ENCODE data around the gene ZC3H4.

The ZC3H4 gene

DNA sequence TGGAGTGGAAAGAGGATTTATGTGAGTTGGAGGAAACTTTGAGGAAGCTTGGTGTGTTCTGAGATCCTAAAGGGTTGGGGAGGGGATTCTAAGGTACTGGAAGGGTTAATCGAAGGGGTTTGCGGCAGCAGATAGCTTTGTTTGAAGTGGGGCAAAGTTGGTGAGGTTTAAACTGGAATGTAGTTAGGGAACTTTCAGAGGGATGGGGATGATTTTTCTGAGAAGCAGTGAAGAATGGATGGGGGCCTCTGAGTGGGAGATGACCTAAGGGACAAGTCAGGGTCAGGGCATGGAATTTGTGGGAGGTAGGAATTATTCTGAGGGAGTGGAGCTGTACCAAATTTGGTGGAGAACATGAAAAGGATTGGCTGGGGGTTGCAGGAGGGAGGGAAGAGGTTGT is 21.0 kb upstream of the ZC3H4 start:
- DNase-seq (ENCODE audit: extremely low read depth in 1 of 2, low read depth in 1 of 2), result no peak

DNA sequence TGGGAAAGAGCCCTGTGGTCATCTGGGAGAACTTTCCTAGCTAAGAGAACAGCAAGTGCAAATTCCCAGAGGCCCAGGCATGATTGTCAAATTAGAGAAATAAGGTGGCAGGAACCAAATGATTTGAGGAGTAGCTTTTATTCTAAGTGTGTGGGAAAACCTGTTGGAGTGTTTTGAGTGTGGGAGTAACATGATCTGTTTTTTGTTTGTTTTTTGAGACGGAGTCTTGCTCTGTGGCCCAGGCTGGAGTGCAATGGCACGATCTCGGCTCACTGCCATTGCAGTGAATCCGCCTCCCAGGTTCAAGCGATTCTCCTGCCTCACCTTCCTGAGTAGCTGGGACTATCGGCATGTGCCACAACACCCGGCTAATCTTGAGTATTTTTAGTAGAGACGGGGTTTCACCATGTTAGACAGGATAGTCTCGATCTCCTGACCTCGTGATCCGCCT is 19.5 kb upstream of the ZC3H4 start:
- DNase-seq (ENCODE audit: extremely low read depth in 1 of 2, low read depth in 1 of 2), result no peak

GRCh38 chr19:47132194-47132852 is 18.7 kb upstream of the ZC3H4 start:
- no peak for DNase-seq (ENCODE audit: extremely low read depth in 1 of 2, low read depth in 1 of 2)

DNA sequence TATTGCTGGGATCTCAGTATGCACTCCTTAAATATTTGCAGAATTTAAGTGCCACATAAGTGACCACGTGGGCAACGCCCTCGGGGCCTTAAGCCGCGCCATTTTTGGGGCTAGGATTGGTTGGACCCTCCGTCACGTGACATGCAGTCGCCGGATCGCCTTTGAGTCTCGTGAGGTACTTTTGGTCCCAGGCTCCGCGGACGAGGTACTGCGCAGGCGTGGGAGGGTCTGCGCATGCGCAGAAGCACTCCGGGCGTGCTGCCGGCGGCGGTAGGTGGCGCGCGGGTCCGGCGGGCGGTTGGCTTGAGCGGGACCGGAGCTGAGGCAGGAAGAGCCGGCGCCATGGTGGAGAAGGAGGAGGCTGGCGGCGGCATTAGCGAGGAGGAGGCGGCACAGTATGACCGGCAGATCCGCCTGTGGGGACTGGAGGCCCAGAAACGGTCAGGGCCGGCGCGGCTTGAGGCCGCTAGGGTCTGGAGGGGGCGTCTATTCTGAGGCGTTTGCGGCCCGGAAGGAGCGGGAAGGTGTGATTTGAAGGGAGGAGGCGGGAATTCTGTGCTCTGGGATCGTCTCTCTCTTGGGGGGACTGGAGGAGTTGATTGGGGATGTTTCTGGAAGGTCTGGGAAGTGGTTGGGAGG is 17.1 kb upstream of the ZC3H4 start, which contains the start of gene SAE1:
TSS of gene SAE1 (plus strand) at position 247 of the 639 bp plus-strand sequence. CDS start at position 343, 96 bp downstream.
- peak; percentile 91 to 94 for DNase-seq (ENCODE audit: extremely low read depth in 1 of 2, low read depth in 1 of 2)

DNA sequence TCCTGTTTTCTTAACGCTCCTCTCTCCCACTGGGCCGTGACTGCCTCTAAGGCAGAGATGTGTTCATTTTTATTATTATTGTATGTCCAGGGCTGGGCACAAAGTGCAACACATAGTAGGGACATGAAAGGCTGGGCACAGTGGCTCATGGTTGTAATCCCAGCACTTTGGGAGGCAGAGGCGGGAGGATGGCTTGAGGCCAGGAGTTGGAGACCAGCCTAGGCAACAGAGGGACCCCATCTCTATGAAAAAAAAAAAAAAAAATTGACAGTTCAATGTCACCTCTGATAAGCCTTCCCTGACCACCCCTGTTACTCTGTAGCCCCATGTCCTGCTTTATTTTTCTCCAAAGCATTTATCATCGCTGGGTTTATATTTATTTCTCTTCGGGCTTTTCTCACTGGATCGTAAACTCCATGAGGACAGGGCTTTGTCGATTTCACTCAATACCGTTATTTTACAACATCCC is 16.6 kb upstream of the ZC3H4 start:
- DNase-seq (ENCODE audit: extremely low read depth in 1 of 2, low read depth in 1 of 2), result no peak

GRCh38 chr19:47129579-47129978 is 16.0 kb upstream of the ZC3H4 start:
- DNase-seq (ENCODE audit: extremely low read depth in 1 of 2, low read depth in 1 of 2), result no peak

DNA sequence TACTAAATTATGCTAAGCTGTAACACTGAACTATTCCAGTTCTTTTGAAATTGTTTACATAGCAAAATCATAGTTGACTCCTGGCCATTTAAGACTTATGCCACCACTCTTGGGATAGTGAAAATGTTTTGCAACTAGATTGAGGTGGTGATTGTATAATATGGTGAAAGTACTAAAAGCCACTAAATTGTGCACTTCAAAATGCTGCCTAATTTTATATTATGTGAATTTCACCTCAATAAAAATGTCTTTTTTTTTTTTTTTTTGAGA is 12.0 kb upstream of the ZC3H4 start:
- no peak for DNase-seq (ENCODE audit: extremely low read depth in 1 of 2, low read depth in 1 of 2)

GRCh38 chr19:47124937-47125668 is 11.5 kb upstream of the ZC3H4 start:
- DNase-seq (ENCODE audit: extremely low read depth in 1 of 2, low read depth in 1 of 2), result no peak

- no peak for DNase-seq (ENCODE audit: extremely low read depth in 1 of 2, low read depth in 1 of 2)
Measured at GRCh38 chr19:47123406-47123805, 9.8 kb upstream of the ZC3H4 start.

DNA sequence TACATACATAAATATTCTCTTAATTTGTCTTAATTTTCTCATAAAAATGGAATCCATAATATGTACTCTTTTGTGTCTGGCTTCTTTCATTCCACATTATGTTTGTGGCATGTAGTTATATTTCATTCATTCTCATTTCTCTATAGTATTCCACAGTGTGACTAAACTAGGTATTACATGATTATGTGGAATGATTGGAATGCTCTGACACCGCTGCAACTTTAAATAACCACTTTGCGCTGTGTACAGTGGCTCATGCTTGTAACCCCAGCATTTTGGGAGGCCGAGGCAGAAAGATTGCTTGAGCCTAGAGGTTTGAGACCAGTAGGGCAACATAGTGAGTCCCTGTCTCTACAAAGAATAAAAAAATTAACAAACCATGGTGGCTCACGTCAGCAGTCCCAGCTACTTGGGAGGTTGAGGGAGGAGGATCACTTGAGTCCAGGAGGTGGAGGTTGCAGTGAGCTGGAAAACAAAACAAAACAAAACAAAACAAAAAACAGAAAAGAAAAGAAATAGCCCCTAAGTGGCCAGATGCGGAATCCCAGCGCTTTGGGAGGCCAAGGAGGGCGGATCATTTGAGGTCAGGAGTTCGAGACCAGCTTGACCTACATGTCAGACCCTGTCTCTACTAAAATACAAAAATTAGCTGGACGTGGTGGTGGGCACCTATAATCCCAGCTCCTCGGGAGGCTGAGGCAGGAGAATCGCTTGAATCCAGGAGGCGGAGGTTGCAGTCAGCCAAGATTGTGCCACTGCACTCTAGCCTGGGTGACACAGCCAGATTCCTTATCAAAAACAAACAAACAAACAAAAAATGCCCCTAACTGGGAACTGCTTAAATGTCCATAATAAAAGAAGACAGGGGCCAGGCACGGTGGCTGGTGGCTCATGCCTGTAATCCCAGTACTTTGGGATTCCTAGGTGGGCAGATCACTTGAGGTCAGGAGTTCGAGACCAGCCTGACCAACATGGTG is 9.1 kb upstream of the ZC3H4 start:
- DNase-seq (ENCODE audit: extremely low read depth in 1 of 2, low read depth in 1 of 2), result no peak

DNA sequence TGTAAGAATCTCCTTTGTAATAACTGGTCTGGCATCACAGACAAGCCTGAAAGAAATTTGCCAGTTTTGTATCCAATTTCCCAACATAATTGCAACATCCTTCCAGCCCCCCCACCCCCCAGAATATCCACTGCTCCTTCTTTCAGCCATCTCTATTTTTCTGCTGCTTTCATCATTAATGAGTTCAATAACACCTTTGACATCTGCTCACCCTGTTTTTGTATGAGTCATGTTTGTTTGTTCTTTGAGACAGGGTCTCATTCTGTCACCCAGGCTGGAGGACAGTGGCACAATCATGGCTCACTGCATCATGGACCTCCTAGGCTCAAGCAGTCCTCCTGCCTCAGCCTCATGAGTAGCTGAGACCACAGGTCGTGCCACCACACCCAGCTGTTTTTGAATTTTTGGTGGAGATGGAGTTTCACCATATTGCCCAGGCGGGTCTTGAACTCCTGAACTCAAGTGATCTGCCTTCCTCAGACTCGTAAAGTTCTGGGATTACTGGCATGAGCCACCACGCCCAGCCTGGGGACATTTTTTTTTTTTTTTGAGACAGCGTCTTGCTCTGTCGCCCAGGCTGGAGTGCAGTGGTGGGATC is 7.0 kb upstream of the ZC3H4 start:
- no peak for DNase-seq (ENCODE audit: extremely low read depth in 1 of 2, low read depth in 1 of 2)

DNA sequence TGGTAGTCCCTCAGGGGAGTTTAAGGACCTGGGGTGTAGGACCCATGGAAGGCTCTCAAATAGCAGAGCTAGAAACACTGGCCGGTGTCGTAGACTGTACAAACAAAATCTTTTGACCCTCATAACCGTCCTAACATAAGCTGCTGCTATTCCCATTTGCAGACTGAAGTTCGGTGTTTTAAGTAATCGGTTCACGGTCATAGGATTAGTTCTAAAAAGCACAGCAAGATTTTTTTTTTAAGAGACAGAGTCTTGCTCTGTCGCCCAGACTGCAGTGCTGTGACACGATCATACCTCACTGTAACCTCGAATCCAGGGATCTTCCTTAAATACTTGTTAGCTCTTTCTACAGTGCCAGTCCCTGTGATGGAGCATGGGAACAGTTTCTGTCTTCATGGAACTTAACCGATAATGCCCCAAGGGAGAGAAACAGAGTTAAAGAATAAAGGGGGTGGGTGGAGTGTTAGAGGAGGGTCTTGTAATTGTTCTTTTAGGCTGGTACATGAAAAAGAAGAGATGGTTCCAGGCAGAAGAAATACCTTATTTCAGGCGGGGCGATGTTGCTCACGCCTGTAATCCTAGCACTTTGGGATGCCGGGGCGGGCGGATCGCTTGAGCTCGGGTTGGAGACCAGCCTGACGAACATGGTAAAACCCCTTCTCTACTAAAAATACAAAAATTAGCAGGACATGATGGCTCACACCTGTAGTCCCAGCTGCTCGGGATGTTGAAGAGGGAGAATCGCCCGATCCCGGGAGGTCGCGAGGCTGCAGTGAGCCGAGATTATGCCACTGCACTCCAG is 475 bp upstream of the ZC3H4 start:
- no peak for DNase-seq (ENCODE audit: extremely low read depth in 1 of 2, low read depth in 1 of 2)

DNA sequence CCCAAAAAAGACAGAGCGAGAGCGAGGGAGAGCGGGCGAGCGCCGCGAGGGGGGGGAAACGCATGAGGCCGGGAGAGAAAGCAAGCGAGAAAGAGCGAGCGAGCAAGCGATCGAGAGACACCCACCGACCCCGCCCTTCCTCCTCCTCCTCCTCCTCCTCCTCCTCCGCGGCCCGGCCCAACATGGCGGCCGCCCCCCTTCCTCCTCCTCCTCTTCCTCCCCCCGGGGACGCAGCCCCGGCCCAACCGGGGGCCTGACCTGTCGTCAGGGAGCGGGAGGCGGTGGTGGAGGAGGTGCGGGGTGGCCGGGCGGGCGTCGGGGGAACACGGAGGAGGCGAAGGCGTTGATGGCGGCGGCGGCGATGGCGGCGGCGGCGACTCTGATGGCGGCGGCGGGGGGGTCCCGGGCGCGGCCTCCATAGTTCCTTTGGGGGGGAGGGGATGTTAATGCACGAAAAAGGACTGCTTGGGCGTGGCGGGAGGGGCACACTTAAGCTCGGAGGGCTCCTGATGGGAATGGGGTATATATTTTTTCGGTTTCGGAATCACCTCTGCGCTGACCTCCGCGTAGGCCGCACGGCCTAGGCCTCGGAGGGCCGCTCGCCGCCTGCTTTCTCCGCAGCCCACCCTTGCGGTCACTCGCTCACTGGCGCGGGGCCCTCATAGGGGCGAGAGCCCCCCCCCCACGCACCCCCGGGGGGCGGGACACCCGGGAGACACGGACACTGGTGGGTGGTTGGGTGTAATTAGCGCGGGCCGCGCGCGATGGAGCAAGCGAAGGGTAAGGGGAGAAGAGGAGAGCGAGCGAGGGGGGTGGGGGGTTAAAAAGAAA is 1.2 kb downstream of the ZC3H4 start:
- DNase-seq (ENCODE audit: extremely low read depth in 1 of 2, low read depth in 1 of 2), result peak; percentile 68 to 86

- DNase-seq (ENCODE audit: extremely low read depth in 1 of 2, low read depth in 1 of 2), result no peak
Measured at GRCh38 chr19:47111682-47112165, 1.9 kb downstream of the ZC3H4 start.

DNA sequence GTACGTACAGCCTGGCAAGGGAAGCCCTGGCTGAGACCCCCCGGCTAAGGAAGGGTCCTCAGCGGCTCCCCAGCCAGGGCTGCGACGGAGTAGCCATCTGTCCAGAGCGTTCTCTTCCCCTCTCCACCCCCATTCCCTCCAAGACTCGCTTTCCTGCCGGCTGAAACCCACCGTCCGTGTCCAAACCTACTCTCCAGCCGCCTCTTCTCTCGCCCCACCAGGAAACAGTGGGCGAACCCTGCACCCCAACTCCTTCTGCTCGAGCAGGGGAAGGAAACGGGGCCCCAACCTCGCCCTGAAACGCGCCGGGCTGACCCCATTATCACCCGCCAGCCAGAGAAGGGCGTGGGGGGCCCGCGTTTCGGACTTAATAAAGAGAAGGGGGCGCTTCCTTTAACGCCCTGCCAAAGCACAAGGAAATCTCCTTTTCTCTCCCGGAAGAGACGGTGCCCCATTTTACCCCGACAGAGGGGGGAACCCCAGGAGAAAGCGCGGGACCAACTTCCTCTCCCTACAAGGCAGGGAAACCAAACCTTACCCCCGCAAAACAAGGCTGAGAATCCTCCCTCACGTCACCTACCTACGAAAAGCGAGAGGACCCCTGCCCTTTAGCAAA is 2.5 kb downstream of the ZC3H4 start:
- DNase-seq (ENCODE audit: extremely low read depth in 1 of 2, low read depth in 1 of 2), result no peak

DNA sequence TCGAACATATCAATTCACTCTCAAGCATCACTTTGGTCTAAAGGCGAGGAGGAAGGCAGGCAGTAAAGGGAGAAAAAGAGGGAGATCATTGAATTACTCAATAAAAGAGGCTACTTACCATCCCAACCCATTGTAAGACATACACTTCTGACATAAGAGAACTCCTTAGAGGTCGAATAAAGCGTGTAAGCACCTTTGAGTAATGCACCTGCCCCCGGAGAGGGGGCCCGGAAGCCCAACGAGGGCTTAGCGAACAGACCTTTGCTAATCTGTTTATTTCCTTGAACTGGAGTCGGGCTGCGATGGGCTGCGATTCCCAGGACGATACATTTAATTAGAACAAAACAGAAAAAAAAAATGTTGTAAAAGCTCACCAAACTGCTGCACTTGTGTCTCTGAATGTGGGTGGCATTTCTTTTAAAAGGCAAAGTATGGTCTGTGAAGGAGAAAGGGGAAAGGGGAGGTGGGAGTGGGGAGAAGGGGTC is 3.0 kb downstream of the ZC3H4 start:
- no peak for DNase-seq (ENCODE audit: extremely low read depth in 1 of 2, low read depth in 1 of 2)

DNA sequence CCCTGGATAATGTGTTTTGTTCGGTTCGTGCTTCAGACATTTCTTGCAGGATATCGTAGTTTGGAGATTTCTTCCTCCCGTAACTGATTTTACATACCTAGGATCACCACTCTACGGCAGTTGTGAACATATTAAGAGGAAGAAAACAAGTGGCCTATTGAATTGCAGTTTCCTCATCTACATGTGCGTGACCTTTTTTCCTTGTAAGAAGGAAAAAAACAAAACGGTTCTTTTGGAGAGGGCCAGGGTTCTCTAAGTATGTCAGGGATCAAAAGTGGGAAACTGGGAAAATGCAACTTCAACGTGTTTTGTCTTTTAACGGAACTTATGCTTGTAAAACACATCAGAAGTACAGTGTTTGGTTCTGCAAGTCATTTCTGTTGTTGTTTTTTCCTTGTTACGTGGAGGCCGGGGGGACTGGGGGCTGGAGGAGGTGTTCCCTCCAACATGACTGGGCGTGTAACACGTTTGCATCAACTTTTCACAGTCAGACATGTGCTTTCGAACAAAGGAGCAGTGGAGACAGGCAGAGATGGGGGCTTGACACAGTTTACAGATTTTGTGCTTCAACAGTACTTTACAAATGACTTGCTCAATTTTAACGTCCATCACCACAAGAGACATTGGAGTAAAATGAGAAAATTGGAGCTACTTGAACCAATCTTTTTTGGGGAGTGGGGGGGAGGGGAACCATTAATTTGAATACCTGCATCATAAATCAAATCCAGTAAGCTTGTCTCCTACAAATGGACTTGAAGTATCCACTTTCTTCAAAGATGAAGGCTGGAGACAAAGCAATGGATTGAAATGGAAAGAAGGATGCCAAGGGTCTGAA is 3.8 kb downstream of the ZC3H4 start:
- DNase-seq (ENCODE audit: extremely low read depth in 1 of 2, low read depth in 1 of 2), result peak in 1 of 2 donors; percentile 60

Data from stimulated activated CD8-positive, alpha-beta memory T cell treated with anti-CD3 and anti-CD28 coated beads, Interleukin-7, amount 100 ng/mL, for 48 hours (primary cell).